GM21529 (cell line): ENCODE results near the gene ANGPT4.
"Not testable (repeated sequence)": the region's sequence is repeated elsewhere in the genome, so short reads cannot be mapped to it uniquely, and the experiment has no call there.

Experiments
- ATAC-seq: cut with Tn5 transposase; IDR thresholded peaks from one replicate; pipeline ENCODE4 v1.9.1; 2021; ENCODE audit not compliant: unreplicated experiment

Gene ANGPT4

GRCh38 chr20:877814-878213, 38.3 kb downstream of the ANGPT4 start:
- no peak for ATAC-seq

GRCh38 chr20:875115-875514, 41.0 kb downstream of the ANGPT4 start:
- no peak for ATAC-seq

GRCh38 chr20:873875-874607, 42.1 kb downstream of the ANGPT4 start:
- no peak for ATAC-seq

GRCh38 chr20:872855-873520, 43.1 kb downstream of the ANGPT4 start:
- ATAC-seq = no peak

- ATAC-seq = no peak
Measured at GRCh38 chr20:871948-872347, 44.2 kb downstream of the ANGPT4 start.

GRCh38 chr20:871436-871835, 44.7 kb downstream of the ANGPT4 start:
- ATAC-seq = no peak

- no peak for ATAC-seq
Measured at GRCh38 chr20:870758-871157, 45.4 kb downstream of the ANGPT4 start.

GRCh38 chr20:869606-870005, 46.5 kb downstream of the ANGPT4 start:
- ATAC-seq = no peak

- ATAC-seq = no peak
Measured at GRCh38 chr20:868279-868678, 47.9 kb downstream of the ANGPT4 start.

GRCh38 chr20:865440-865839, 50.7 kb downstream of the ANGPT4 start:
- no peak for ATAC-seq

- ATAC-seq = no peak
Measured at GRCh38 chr20:860891-861290, 55.2 kb downstream of the ANGPT4 start.

- ATAC-seq = no peak
Measured at GRCh38 chr20:859751-860231, 56.3 kb downstream of the ANGPT4 start.

GRCh38 chr20:858011-858410, 58.1 kb downstream of the ANGPT4 start:
- no peak for ATAC-seq

- ATAC-seq = no peak
Measured at GRCh38 chr20:856361-856775, 59.8 kb downstream of the ANGPT4 start.

- ATAC-seq = no peak
Measured at GRCh38 chr20:855466-856360, 60.4 kb downstream of the ANGPT4 start.

- ATAC-seq = no peak
Measured at GRCh38 chr20:854601-855000, 61.5 kb downstream of the ANGPT4 start.

GRCh38 chr20:853406-853996, 62.6 kb downstream of the ANGPT4 start:
- ATAC-seq = no peak

- not testable (repeated sequence) for ATAC-seq
Measured at GRCh38 chr20:848731-849130, 67.4 kb downstream of the ANGPT4 start.

GRCh38 chr20:848193-848592, 67.9 kb downstream of the ANGPT4 start:
- ATAC-seq = no peak

- no peak for ATAC-seq
Measured at GRCh38 chr20:846894-847278, 69.2 kb downstream of the ANGPT4 start.
